B cell (primary cell): ENCODE results near the gene CBX6. TPM values are rescaled to one million over a fixed set of nuclear protein-coding genes. Genes with fewer than 3 reads are reported as not detected.

Source experiments
- ATAC-seq: fragments of 200-7000 bp; cut with Tn5 transposase; one replicate; pipeline ENCODE4 v1.10.0; 2021; ENCODE audit warnings: low read depth, mild to moderate bottlenecking, moderate number of reproducible peaks, moderate library complexity
- CTCF ChIA-PET: fragments of 350-600 bp; sonication (Branson Sonifier 250); formaldehyde crosslinking; loops from one replicate; lab custom pipeline; 2021; ENCODE audit warnings: antibody characterized with exemption, inconsistent platforms; lab: Charles Lee
- POLR2A ChIA-PET: fragments of 350-600 bp; sonication (Branson Sonifier 250); formaldehyde crosslinking; loops from one replicate; lab custom pipeline; 2021; ENCODE audit warnings: antibody characterized with exemption; lab: Charles Lee
- DNase-seq: peaks from one replicate; pipeline ENCODE4 v3.0.0; 2013
- H2AFZ ChIP-seq: 2 replicates; pipeline ENCODE4 v1.6.1; 2012; ENCODE audit warnings: mild to moderate bottlenecking, low read depth, low read length; ENCODE audit not compliant: insufficient read depth, poor library complexity, severe bottlenecking
- H3K27ac ChIP-seq, 2 donors: 1 replicate in 1 of 2; 2 replicates in 1 of 2; pipeline ENCODE4 v1.5.1; 2012 to 2013; ENCODE audit warnings: low read length in 2 of 2, mild to moderate bottlenecking in 2 of 2, moderate library complexity in 1 of 2
- H3K27me3 ChIP-seq, 4 experiments: fragments of 200-600 bp in 1 of 4; sonication (generic) in 1 of 4; replicated peaks in 1 of 4; 1 replicate in 2 of 4; 2 replicates in 2 of 4; pipeline versions ENCODE4 v1.6.1 to v1.7.0; 2013 to 2016; ENCODE audit warnings: low read length in 3 of 4, mild to moderate bottlenecking in 2 of 4, mixed read lengths in 1 of 4, moderate library complexity in 1 of 4; ENCODE audit not compliant: insufficient read depth in 4 of 4, control insufficient read depth in 3 of 4; ENCODE audit errors: control extremely low read depth in 1 of 4
- H3K36me3 ChIP-seq, 2 experiments: replicated peaks in 1 of 2; 1 replicate in 1 of 2; 2 replicates in 1 of 2; pipeline versions ENCODE4 v1.6.1 to v1.7.1; 2013; ENCODE audit warnings: low read length in 1 of 2; ENCODE audit not compliant: insufficient read depth in 2 of 2, control insufficient read depth in 1 of 2; ENCODE audit errors: control extremely low read depth in 1 of 2, extremely low read depth in 1 of 2
- H3K4me1 ChIP-seq, 2 donors: fragments of 200-600 bp in 1 of 2; sonication (generic) in 1 of 2; 1 replicate in 1 of 2; 2 replicates in 1 of 2; pipeline versions ENCODE4 v1.5.1 to v1.6.1; 2013 to 2017; ENCODE audit warnings: low read length in 2 of 2; ENCODE audit not compliant: control insufficient read depth in 2 of 2, insufficient read depth in 2 of 2
- H3K4me2 ChIP-seq: replicated peaks from 2 replicates; pipeline ENCODE3; 2012; ENCODE audit warnings: mild to moderate bottlenecking, low read depth, low read length; ENCODE audit not compliant: poor library complexity, severe bottlenecking
- H3K4me3 ChIP-seq, 5 experiments: fragments of 200-600 bp in 1 of 5; sonication (generic) in 1 of 5; 1 replicate in 3 of 5; 2 replicates in 2 of 5; pipeline versions ENCODE4 v1.5.1 to v1.7.0; 2011 to 2016; ENCODE audit warnings: low read length in 4 of 5, mild to moderate bottlenecking in 4 of 5, low read depth in 2 of 5, control low read depth in 1 of 5, moderate library complexity in 1 of 5; ENCODE audit not compliant: insufficient read depth in 1 of 5; ENCODE audit errors: control extremely low read depth in 1 of 5, extremely low read depth in 1 of 5
- H3K79me2 ChIP-seq: fragments of 200-600 bp; sonication (generic); one replicate; pipeline ENCODE4 v1.6.0; 2016; ENCODE audit warnings: low read length; ENCODE audit not compliant: control insufficient read depth, insufficient read depth
- H3K9ac ChIP-seq: fragments of 200-600 bp; sonication (generic); 2 replicates; pipeline ENCODE4 v1.6.1; 2017; ENCODE audit warnings: mild to moderate bottlenecking, low read length, moderate library complexity
- H3K9me3 ChIP-seq, 3 donors: one replicate each; pipeline versions ENCODE4 v1.6.1 to v1.7.1; 2013; ENCODE audit warnings: low read length in 2 of 3; ENCODE audit not compliant: control insufficient read depth in 2 of 3, insufficient read depth in 1 of 3; ENCODE audit errors: control extremely low read depth in 1 of 3
- H4K20me1 ChIP-seq: 2 replicates; pipeline ENCODE4 v1.6.0; 2012; ENCODE audit warnings: mild to moderate bottlenecking, low read length; ENCODE audit not compliant: insufficient read depth, control insufficient read depth, poor library complexity, severe bottlenecking
- H3K27ac Mint-ChIP-seq: one replicate; pipeline ENCODE4 v1.8.0; 2021; ENCODE audit warnings: mixed read lengths
- H3K27me3 Mint-ChIP-seq: one replicate; pipeline ENCODE4 v1.8.0; 2021; ENCODE audit warnings: mixed read lengths
- H3K4me1 Mint-ChIP-seq: one replicate; pipeline ENCODE4 v1.8.0; 2021; ENCODE audit warnings: mixed read lengths
- H3K4me3 Mint-ChIP-seq: one replicate; pipeline ENCODE4 v1.8.0; 2021; ENCODE audit warnings: mixed read lengths
- H3K9me3 Mint-ChIP-seq: one replicate; pipeline ENCODE4 v1.8.0; 2022; ENCODE audit warnings: mixed read lengths; ENCODE audit not compliant: insufficient read depth
- EZH2 ChIP-seq: IDR thresholded peaks from 2 replicates; pipeline ENCODE4 v1.6.1; 2012; ENCODE audit warnings: borderline replicate concordance, low read depth, mild to moderate bottlenecking, moderate library complexity, low read length; ENCODE audit not compliant: insufficient read depth, poor library complexity, severe bottlenecking
- WGBS: methylation state at CpG from one replicate; pipeline ENCODE4 v1.1.5; 2013; ENCODE audit warnings: missing lambda C conversion rate; ENCODE audit not compliant: insufficient coverage; 5-methylcytosine and 5-hydroxymethylcytosine counted together
- intact Hi-C: fragments of 100-400 bp; cut with micrococcal nuclease; formaldehyde crosslinking; loops from one replicate; pipeline ENCODE4 v1.10.0; 2022
- polyA plus RNA-seq: library from polyadenylated mRNA; depleted of rRNA; stranded (reverse); fragments of >200 nt; gene quantifications from 2 replicates; pipeline ENCODE4 v1.2.3, GENCODE V29; 2012
- total RNA-seq, 2 donors: library from RNA; stranded (reverse); fragments of 120-200 nt in 1 of 2; gene quantifications; 1 replicate in 1 of 2; 2 replicates in 1 of 2; pipeline versions ENCODE4 v1.2.3 to v1.2.4, GENCODE V29; 2013 to 2022
- TF ChIP-seq, protein P1 (sequence below): fragments of 200-600 bp; IDR thresholded peaks from one replicate; pipeline ENCODE4 v1.8.0; 2022; ENCODE audit warnings: antibody characterized with exemption, mild to moderate bottlenecking

Gene CBX6
- total and polyA plus RNA-seq, 2 donors (not counting 1 experiment from before 2014, with no cell fraction given): 14.9 to 55.1 TPM

DNA sequence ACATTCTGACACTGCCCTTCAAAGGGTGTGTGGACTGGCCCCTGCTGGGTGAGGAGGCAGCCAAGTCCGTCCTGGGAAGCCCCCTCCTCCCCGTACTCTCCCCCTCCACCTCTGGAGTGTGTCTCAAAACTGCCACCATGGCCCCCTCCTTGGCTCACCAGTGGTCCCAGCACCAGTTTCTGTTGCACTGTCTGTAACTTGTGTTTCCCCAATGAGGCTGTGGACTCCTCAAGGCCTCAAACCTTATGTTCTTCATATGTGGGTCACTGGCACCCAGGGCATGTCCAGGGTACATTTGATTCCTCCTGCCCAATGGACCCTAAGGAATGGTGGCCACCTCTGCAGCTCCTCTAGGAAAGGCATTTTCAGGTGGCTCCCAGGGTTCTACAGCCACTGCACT, 21.6 kb downstream of the CBX6 start:
- ATAC-seq: no peak
- Histone ChIP-seq H2AFZ (no peak overlapping the region), H4K20me1 (no peaks in the 10 kb centered on the region), H3K9ac (no peak overlapping the region), H3K36me3 (no peaks in the 10 kb centered on the region), H3K4me1 (no peaks in the 10 kb centered on the region), H3K9me3 (no peaks in the 10 kb centered on the region), H3K79me2 (no peaks in the 10 kb centered on the region), H3K4me2 (no peak overlapping the region), H3K27ac (no peak overlapping the region), H3K27me3 (peaks cover 0 to 19% (median 3%) of the 10 kb centered on the region in 4 experiments), H3K4me3 (no peak overlapping the region)
- no peak overlapping the region for H3K27ac Mint-ChIP-seq
- H3K27me3 Mint-ChIP-seq: peaks cover 44% of the 10 kb centered on the region
- intact Hi-C loops: no loop called here
- POLR2A ChIA-PET: no interaction called here
- no peak overlapping the region for H3K4me3 Mint-ChIP-seq
- DNase-seq: no peak
- no peaks in the 10 kb centered on the region for H3K4me1 Mint-ChIP-seq
- H3K9me3 Mint-ChIP-seq: no peaks in the 10 kb centered on the region
- CTCF ChIA-PET: no interaction called here
- WGBS: 80% methylated on average over 1 of the region's 2 CpGs
- TF ChIP-seq, protein P1, sequence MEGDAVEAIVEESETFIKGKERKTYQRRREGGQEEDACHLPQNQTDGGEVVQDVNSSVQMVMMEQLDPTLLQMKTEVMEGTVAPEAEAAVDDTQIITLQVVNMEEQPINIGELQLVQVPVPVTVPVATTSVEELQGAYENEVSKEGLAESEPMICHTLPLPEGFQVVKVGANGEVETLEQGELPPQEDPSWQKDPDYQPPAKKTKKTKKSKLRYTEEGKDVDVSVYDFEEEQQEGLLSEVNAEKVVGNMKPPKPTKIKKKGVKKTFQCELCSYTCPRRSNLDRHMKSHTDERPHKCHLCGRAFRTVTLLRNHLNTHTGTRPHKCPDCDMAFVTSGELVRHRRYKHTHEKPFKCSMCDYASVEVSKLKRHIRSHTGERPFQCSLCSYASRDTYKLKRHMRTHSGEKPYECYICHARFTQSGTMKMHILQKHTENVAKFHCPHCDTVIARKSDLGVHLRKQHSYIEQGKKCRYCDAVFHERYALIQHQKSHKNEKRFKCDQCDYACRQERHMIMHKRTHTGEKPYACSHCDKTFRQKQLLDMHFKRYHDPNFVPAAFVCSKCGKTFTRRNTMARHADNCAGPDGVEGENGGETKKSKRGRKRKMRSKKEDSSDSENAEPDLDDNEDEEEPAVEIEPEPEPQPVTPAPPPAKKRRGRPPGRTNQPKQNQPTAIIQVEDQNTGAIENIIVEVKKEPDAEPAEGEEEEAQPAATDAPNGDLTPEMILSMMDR: no peak
- TF ChIP-seq EZH2: no peak

DNA sequence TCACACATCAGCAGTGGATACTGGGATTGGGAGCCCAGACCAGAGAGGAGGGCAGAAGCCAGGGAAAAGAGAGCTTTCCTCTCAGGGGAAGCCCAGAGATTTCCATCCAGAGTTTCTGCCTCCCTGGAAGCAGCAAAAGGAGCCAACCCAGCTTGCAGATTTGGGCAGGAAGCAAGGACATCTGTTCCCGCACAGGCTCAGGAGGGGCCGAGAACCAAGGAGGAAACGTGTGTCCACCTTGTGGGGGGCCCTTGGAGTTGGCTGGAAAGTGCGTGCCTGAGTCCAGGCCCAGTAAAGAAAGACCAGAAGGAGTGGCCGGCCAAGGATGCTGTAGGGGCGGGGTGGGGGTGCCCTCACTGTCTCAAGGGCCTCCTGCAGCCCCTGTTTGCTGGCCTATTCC, 22.2 kb downstream of the CBX6 start:
- Mint-ChIP-seq H3K4me1 (no peaks in the 10 kb centered on the region), H3K27me3 (peaks cover 45% of the 10 kb centered on the region), H3K27ac (no peak overlapping the region), H3K4me3 (no peak overlapping the region), H3K9me3 (no peaks in the 10 kb centered on the region)
- ChIA-PET CTCF (no interaction called here), POLR2A (no interaction called here)
- no peak overlapping the region for H3K4me2 ChIP-seq
- no peaks in the 10 kb centered on the region for H3K4me1 ChIP-seq
- no peak overlapping the region for H2AFZ ChIP-seq
- H3K36me3 ChIP-seq: no peaks in the 10 kb centered on the region
- intact Hi-C loops: no loop called here
- no peak overlapping the region for H3K9ac ChIP-seq
- H4K20me1 ChIP-seq: no peaks in the 10 kb centered on the region
- no peaks in the 10 kb centered on the region for H3K9me3 ChIP-seq
- ATAC-seq (no peak), DNase-seq (no peak)
- peaks cover 0 to 25% (median 5%) of the 10 kb centered on the region in 4 experiments for H3K27me3 ChIP-seq
- no peaks in the 10 kb centered on the region for H3K79me2 ChIP-seq
- no peak for TF ChIP-seq EZH2
- H3K4me3 ChIP-seq: no peak overlapping the region
- 75% methylated on average over 6 of the region's 6 CpGs for WGBS
- no peak overlapping the region for H3K27ac ChIP-seq
